ENCODE data around the gene SYNE2.

- TF ChIP-seq POLR2A (IDR thresholded peaks at IDR 0.05) (no peak), CTCF (IDR thresholded peaks at IDR 0.05) (no peak)
Observed at GRCh38 chr14:64114796-64115195, 262.0 kb downstream of the SYNE2 start.

All from prostate gland (tissue), 2 donors.